CD4-positive, alpha-beta T cell treated with Interferon gamma for 1 hour (primary cell): ENCODE results near the gene SLC7A6OS.
A peak's percentile ranks its signal among the peaks of the same experiment; 100 is the strongest.
"Not testable (repeated sequence)": the region's sequence is repeated elsewhere in the genome, so short reads cannot be mapped to it uniquely, and the experiment has no call there.

ENCODE experiments used
- DNase-seq: peaks from one replicate; pipeline ENCODE4 v3.0.0-alpha.2; 2020

The SLC7A6OS gene

DNA sequence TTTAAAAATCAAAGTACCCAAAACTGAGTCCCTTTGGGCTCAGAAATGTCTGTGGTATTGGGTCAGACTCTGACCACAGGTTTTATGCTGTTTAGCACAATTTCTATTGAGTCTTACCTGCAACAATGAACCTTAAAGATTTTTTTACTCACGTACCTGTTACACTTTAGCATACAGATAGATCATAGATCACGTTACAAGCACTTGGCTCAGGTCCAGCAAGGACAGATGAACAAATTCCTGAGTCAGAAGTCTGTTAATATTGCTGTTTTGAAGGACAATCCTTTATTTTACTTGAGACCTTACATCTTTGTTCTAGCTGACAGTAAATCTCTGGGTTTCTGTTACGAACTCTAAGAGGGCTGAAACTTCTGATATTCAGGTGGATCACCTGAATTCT lies 12.8 kb downstream of the SLC7A6OS start:
- DNase-seq: no peak

DNA sequence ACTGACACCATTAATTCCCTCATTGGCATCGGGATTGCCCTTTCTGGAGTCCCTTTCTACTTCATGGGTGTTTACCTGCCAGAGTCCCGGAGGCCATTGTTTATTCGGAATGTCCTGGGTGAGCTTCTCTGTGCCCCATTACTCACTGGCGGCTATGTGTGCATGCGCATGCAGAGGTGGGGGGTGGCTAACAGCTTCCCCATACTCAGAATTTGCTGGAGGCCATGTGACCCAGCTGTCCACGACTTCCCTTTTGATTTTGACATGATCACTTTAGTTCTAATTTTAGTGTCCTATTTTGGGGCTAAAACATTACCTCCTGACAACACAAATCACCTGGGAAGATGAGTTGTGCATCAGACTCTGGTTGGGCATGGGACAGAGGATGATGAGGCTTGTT lies 14.1 kb downstream of the SLC7A6OS start:
- no peak for DNase-seq

DNA sequence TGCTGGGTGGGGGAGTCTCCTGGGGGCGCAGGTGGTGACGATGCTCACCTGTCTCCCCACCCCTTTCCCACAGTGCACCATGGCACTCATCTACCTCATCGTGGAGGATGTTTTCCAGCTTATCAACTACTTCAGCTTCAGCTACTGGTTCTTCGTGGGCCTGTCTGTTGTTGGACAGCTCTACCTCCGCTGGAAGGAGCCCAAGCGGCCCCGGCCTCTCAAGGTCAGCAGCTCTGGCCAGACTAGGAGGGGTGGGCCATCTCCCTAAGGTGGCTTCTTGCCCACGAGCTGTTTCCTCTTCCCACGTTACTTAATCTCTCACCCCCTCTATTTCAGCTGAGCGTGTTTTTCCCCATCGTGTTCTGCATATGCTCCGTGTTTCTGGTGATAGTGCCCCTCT lies 14.5 kb downstream of the SLC7A6OS start:
- no peak for DNase-seq

DNA sequence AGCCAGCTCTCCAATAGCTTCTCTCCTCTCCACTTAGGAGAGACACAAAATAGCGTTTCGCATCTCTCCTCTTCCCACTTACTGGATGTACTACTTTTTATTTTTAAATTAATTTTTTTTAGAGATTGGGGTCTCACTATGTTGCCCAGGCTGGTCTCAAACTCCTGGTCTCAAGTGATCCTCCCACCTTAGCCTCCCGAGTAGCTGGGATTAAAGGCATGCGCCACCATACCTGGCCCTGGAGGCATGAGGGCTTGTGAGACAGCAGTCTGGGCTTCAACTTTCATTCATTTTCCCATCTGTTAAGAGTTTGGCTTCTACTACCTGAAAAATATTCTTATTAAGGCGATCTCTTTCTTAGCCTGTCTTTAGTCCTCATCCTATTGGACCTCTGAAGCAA lies 18.3 kb downstream of the SLC7A6OS start:
- no peak for DNase-seq

DNA sequence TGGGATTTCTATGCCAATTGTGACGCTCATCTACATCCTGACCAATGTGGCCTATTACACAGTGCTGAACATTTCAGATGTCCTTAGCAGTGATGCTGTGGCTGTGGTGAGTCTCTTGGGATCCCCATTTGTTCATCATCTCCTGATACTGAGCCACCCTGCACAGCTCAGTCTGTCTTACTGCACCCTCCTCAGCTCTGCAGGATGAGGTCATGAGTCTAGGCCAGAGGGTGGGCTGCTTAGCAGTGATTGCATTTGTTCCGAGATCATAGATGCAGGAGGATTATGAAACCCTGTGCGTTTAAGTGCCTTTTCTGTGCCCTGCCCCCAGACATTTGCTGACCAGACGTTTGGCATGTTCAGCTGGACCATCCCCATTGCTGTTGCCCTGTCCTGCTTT lies 19.5 kb downstream of the SLC7A6OS start:
- DNase-seq: no peak

DNA sequence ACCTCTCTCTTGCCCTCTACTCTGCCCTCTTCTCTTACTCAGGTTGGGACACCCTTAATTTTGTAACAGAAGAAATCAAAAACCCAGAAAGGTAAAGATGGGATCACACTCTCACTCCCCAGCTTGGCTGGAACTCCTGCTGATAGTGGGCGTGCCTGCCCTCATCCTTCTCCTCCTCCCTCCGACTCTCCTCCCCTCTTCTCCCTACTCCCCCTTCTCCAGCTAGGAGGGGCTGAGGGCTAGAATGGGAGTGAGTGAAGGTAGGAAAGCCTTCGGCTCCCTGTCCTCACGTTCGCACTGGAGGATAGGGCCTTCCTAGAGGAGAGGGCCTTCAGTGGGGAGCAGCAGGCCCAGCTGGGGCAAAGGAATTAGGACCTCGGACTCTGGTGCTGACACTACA lies 20.3 kb downstream of the SLC7A6OS start:
- no peak for DNase-seq

DNA sequence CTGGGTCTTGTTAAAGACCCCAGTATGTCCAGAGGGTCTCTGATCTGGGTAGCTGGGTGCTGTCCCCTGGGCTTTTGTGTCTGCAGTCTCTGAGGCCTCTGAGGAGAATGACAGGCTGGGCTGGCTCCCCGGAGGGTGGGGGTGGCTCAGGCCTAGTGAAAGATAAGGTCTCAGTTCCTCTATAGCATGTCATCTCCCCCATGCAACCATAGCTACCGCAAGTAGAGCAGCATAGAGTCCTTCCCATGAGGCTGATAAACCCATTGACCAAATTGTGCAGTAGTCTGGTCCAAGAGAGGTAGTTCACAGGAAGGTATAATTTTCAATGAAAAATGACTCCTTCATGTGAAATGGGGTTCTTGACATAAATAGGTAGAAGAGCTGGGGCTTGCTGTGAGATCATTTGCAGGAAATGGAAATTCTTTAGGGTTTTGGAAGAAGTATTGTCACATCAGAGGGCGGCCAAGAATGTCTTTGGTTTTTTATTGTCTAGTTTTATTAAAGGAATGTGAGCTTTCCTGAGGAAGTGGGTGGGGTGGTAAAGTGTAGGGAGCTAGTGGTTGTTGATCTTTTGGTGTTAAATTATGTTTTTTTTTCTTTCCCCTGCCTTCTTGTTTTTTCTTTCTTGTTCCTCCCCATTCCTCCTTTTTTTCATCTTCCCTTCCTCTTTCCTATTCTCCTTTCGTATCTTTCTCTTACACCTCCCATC lies 21.0 kb downstream of the SLC7A6OS start:
- DNase-seq: peak; percentile 57

DNA sequence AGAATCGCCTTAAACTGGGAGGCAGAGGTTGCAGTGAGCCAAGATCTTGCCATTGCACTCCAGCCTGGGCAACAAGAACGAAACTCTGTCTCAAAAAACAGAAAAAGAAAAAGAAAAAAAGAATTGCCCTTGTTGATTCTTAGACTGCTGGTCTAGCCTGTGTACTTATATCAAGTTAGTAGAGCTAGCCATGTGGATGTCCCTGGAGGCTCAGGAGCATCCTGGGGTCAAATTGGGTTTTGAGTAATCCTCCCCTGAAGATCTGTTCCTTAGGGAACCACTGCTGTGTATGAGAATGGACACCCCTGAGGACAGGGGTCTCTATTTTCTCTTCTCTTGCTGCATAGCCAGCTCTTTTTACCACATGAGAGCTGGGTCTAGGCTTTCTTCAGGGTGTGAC lies 21.5 kb downstream of the SLC7A6OS start:
- no peak for DNase-seq

DNA sequence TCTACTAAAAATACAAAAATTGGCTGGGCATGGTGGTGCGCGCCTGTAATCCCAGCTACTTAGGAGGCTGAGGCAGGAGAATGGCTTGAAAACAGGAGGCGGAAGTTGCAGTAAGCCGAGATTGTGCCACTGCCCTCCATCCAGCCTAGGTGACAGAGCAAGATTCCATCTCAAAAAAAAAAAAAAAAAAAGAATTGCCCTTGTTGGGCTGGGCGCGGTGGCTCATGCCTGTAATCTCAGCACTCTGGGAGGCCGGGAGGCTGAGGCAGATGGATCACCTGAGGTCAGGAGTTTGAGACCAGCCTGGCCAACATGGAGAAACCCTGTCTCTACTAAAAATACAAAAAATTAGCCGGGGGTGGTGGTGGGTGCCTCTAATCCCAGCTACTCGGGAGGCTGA lies 21.9 kb downstream of the SLC7A6OS start:
- not testable (repeated sequence) for DNase-seq

DNA sequence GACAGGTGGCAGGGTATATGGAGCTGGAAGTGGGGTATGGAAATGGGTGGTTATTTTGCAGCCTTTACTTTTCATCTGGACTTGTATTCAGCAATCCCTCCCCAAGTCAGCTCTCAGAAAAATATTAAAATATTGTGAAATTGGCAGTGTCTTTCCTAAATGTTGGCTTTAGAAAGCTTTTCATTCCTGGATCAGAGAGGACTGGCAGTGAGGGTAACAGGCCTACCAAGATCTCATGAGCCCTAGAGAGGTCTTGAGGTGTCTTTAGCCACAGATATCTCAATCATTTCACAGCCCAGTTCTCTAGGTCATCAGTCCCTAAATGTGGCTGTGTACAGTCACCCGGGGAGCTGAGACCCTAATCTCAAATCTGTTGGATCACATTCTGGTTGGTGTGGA lies 22.5 kb downstream of the SLC7A6OS start:
- DNase-seq: no peak

DNA sequence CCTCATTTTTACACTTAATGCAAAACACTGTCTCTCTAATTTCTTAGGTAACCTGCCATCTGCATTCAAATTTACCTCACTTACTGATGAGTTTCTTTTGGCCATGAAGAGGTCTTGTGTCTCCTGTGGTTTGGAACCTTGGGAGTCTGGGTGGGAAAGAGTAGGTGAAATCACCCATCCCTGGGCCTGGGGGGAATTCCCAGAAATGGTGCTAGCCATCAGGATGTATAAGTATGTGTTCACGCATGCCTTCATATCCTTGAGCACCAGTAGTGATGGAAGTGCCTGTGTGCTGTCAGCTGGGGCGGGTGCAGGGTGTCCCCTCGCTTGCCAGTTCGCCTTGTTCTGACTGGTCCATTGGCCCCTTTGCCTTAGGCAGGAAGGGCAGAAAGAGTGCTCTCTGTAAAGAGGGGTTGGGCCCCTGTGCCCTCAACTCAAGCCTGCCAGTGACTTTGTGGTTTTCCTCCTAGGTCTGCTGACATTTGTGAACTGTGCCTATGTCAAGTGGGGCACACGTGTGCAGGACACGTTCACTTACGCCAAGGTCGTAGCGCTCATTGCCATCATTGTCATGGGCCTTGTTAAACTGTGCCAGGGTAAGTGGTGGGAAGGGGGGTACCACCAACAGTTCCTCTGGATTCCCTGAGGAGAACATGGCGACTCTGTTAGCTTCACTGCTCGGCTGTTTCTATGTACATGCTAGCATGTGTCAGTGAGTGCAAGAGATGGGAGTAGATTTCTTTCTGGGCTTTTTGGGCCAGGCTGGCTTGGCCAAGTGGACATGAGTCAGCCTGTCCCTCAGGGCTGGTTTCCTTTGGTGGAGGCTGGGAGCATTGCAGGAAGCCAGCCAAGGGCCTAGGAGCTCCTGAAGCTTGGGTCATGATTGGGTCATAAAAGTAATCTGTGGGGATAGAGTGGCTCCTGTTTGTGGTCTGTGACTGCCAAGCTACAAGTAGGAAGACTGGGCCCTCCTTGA lies 23.2 kb downstream of the SLC7A6OS start:
- DNase-seq: peak; percentile 41

DNA sequence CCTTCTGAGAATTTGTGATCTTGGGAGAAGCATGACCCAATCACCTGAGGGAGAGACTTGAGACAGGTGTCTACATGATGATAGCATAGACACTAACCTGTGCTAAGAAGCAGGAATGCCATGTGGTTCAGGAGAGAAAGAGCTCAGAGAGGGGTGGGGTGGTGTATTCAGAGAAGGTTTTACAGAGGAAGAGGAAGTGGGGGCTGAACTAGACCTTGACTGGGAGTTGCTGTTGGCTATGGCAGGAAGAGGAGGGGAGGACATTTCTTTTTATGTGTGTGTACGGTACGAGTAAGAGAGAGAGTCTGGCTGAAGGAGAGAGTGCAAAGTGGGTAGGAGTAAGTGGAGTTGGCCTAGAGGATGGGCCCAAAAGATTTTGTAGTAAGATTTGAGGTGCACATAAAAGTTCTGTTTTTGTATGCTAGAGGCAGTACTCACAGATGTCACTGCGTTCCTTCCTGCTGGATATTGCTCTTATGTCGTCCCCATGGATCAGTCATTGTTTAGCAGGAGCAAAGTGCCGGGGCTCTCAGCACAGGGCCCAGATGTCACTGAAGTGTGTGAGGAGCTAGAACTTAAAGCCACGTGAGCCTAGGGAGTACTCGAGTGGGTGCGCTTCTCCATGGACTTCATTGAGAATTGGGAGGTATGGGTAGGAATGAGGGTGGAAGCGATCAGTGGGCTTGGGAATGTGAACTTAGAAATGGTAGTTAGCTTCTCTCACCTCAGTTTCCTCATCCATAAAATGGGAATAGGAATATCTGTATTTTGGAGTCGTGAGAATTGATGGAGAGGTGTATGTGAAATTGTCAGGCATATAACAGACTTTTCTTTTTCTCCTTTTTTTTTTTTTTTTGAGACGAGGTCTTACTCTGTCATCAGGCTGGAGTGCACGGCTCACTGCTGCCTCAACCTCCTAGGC lies 24.3 kb downstream of the SLC7A6OS start:
- peak; percentile 28 for DNase-seq

DNA sequence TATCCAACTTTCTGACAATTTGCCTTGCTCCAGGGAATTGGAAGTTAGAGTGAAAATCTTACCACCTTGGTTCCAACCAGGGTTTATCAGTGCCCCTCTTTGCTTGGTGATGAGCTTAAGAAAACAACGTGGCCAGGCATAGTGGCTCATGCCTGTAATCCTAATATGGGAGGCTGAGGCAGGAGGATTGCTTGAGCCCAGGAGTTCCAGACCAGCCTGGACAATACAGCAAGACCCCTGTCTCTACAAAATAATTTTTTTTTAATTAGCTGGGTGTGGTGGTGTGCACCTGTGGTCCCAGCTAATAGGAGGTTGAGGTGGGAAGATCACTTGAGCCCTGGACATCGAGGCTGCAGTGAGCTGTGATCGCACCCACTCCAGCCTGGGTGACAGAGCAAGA lies 25.1 kb downstream of the SLC7A6OS start:
- no peak for DNase-seq

DNA sequence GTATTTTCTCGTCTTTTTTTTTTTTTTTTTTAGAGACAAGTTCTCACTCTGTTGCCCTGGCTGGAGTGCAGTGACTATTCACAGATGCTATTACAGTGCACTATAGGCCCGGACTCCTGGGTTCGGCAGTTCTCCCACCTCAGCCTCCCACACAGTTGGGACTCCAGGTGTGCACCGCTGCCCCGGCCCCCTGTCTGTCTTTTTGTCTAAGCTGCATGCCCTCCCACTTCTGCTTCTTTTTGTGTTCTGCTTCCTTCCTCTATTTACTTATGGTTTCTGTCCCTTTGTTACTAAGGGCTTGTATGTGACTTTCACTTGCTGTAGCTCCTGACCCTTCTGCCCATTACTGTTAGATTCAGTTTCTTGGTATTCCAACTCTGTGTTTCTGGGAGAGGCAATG lies 25.9 kb downstream of the SLC7A6OS start:
- peak; percentile 44 for DNase-seq

DNA sequence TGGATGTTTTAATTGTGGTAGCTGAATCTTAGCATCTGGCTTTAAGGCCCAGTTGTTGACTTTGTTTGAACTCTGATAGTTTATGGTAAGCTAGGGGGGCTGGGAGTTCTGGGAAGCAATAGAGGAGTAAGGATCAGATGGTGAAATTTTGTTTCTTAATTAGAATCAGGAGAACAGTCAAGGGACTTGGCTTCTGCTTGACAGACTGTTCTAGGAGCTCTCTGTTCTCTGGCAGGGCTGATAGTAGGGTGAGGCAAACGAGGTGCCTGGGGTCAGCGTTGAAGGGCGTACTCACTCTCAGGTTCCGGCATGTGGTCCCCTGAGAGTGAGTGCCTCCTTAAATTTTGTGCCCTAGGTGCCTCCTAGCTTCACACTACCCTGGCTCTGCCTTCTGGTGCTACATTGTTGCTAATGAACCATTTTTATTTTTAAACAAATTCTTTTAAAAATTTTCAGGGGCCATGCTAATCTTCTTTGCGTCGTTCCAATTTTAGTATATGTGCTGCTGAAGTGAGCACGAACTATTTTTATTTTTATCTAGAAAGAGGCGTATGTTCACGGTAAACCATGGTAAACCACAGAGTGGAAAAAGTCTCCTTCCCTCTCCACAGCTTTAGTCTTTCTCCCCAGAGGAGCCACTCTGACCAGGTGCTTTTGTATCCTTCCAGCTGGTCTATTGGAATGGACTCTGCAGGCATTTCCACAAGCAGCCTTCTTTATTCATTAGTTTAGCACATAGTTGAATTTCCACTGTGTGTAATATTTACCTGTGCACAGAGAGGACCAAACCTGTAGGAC lies 26.7 kb downstream of the SLC7A6OS start:
- DNase-seq: no peak

DNA sequence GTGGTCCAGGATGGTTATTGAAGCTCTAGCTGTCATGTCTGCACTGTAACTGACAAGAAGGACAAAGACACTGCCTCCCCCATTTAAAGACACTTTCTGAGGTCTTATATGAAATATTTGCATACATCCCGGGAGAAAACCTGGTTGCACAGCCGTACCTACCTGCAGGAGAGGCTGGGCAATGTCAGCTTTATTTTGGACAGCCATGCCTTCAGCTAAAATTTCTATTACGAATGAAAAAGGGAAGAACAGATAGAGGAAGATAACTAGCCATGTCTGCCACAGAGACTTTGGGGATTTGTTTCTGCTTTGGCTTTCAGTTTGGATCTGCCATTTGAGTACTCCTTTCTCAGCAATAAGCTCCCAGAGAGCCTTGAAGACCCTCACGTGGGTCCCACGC lies 27.4 kb downstream of the SLC7A6OS start:
- DNase-seq: no peak

DNA sequence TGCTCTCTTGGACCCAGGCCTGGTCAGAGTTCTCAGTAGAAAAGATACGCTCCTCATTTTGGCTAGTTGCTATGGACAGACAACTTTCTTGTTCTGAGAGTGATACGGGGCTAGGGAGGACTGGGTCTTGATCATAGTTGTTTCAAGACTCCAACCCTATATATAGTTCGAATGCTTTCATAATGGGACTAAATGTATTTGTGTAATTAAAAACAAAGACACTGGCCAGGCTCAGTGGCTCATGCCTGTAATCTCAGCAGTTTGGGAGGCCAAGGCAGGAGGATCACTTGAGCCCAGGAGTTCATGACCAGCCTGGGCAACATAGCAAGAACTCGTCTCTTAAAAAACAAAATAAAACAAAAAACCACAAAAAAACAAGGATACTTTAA lies 28.7 kb downstream of the SLC7A6OS start:
- DNase-seq: no peak

DNA sequence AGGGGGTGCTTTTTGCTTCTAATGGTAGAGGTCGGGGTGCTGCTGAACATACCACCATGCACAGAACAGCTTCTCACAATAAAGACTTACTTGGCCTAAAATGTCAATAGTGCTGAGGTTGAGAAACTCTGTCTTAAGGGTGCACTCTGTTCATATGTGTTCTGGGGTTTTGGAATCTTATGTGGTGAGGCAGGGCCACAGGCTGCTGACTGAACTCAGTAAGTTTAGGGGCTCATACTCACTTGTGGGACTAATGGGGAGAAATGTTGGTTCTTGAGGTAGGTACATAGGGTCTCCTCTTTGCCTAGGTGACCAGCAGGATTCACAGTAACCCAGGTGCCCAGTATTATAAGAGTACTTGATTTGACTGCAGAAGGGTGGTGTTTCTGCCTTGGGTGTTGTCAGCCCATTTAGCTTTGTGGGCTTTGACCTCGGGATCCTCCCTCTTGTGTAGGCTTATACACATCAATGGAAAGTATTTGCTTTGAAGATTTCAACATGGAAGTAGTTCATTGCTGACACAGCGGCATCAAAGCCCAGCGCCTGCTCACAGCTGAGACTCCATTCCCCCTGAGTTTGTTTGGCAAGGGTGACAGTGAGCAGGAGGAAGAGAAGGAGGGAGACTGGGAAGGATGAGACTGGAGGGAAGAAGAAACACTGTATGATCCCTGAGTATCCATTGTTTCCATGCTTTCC lies 29.2 kb downstream of the SLC7A6OS start:
- no peak for DNase-seq

DNA sequence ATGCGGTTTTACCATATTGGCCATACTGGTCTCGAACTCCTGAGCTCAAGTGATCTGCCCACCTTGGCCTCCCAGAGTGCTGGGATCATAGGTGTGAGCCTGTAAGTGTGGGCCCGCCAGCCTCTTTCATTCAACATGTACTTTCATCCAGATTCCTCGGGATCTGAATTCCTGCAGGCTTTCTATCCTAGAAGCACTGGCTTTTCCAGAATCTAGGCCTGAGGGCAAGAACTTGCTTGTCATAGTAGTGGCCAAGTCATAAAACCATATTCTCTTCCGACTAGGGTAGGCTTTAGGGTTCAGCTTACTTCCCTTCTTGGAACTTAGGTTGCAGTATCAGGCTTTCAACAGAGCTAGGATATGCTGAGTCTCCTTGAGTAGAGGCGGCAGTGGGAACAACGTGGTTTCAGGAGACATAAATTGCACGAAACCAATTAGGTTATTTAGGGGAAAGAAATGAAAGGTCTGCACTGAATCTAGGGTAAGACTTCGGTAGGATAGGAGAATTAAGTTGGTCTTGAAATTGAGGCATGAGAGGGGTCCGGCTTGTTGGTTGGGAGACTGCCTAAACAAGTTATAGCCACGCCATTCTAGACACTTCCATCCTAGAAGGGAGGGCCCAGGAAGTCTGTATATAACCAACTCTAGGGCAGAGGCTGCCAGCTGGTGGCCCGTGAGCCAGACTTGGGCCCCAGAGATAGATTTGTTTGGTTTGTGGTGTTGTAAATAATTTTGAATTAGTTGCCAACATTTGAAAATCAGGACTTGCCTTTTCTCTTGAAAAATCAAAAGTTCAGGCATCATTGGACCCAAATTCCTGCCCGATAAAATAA lies 30.8 kb downstream of the SLC7A6OS start:
- DNase-seq: no peak

DNA sequence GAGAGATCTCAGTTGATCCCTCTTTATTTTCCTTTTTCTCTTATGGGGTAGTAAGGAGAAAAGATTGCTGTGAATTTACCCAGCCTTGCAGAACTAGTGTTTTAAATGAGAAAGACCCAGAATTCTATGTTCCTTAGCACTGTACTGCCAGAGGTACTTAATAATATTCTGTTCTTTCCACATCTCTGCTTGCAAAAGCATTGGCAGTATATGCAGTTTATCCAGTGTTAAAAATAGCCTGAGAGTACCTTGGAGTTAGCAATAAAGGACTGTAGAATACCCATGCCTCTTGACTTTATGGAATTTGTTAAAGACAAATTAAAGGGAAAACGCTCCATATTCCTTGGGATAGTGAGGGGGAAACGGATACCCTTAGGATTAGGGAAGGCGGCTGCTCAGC lies 34.5 kb downstream of the SLC7A6OS start:
- no peak for DNase-seq
